Prostate gland (tissue), 2 donors: ENCODE results near the gene ZNF366.

ENCODE experiments used
- CTCF ChIP-seq, 4 experiments: fragments of 200-600 bp in 2 of 4; fragments of 450-650 bp in 2 of 4; sonication (generic) in 2 of 4; IDR thresholded peaks; 1 replicate in 3 of 4; 2 replicates in 1 of 4; pipeline ENCODE4 v1.5.1; 2016 to 2019; ENCODE audit warnings: antibody characterized with exemption in 4 of 4, mild to moderate bottlenecking in 2 of 4, moderate library complexity in 2 of 4
- POLR2A ChIP-seq: fragments of 450-650 bp; IDR thresholded peaks from one replicate; pipeline ENCODE4 v1.6.1; 2016; ENCODE audit warnings: antibody characterized with exemption, mild to moderate bottlenecking
- POLR2AphosphoS5 ChIP-seq: sonication (generic); formaldehyde crosslinking; IDR thresholded peaks from one replicate; pipeline ENCODE4 v1.6.1; 2017; ENCODE audit warnings: antibody characterized with exemption

DNA sequence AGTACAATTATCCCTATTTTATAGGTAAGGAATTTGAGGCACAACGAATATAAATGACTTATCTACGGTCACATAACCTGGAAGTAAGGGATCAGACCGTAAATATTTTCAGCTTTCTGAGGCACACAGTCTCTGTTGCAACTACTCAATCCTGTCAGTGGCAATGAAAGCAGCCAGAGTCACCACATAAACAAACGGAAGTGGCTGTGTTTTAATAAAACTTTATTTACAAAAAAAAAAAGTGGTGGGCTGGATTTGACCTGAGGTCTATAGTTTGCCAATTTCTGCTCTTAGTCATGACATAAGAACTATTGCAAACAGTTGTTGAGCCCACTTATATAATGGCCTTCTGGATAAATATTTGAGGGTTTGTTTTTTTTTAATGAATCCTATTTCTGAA is 29.6 kb downstream of the ZNF366 start:
- no peak for TF ChIP-seq CTCF (IDR thresholded peaks at IDR 0.05)
- no peak for TF ChIP-seq POLR2AphosphoS5
- no peak for TF ChIP-seq POLR2A
